ENCODE measurements around the gene MCC.

DNA sequence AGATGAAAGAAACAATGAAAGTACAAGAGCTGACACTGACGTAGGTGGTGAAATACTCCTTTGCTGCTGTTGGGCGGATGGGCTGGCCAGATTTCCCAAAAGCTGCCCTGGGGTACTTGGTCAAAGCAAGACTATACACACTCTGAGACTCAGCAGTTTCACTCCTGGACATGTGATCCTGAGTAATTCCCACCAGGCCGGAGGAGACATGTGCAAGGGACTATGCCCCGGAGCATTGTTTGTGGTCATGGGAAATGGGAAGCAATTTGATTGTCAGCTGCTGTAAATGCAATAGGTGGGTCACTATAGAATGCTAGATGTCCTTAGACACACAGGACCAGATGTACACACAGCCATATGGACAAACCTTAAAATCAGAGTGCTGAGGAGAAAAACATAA is 395.6 kb downstream of the MCC start:
- TF ChIP-seq GATA2 (IDR thresholded peaks at IDR 0.05; ENCODE audit: low read depth, low read length), result no peak
- no peak for TF ChIP-seq GATA3 (IDR thresholded peaks at IDR 0.05; ENCODE audit: low read depth, low read length)
